GM19438 (cell line): ENCODE data around the gene MS4A2.
A peak's percentile ranks its signal among the peaks of the same experiment; 100 is the strongest.
"Not testable (repeated sequence)": the region's sequence is repeated elsewhere in the genome, so short reads cannot be mapped to it uniquely, and the experiment has no call there.

Source experiments
- ATAC-seq: cut with Tn5 transposase; IDR thresholded peaks from one replicate; pipeline ENCODE4 v1.9.1; 2021; ENCODE audit warnings: low read depth; ENCODE audit not compliant: unreplicated experiment

The MS4A2 gene

DNA sequence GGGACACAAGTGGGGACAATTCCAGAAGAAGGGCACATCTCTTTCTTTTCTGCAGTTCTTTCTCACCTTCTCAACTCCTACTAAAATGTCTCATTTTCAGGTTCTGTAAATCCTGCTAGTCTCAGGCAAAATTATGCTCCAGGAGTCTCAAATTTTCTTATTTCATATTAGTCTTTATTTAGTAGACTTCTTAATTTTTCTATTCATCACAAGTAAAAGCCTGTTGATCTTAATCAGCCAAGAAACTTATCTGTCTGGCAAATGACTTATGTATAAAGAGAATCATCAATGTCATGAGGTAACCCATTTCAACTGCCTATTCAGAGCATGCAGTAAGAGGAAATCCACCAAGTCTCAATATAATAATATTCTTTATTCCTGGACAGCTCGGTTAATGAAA is at the start of gene MS4A2:
Gene MS4A2, plus strand, starts transcription at position 301 of the 400 bp plus-strand sequence. CDS start 102 bp downstream, outside the sequence.
- no peak for ATAC-seq

DNA sequence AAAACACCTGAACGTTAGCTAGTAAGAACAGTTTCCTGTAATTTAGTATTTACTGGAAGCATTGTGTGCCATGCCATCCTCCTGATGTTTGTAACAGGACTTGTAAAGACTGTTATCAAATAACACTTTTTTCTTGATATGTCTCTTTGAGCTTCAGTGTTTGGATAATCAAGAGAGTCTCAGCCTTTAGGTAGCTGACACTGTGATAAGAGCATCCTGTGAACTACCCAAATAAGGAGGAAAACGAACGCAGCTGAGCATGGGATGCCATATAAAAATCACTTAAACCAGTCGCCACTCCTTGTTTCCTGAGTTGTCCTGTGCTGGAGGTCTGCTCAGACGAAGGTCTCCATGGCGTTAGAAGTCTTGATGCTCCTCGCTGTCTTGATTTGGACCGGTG is 48.4 kb upstream of the MS4A2 start, which contains the start of gene OOSP2:
Gene OOSP2, plus strand, starts transcription at position 301 of the 400 bp plus-strand sequence. Its CDS starts 51 bp downstream, at position 352.
- no peak for ATAC-seq

DNA sequence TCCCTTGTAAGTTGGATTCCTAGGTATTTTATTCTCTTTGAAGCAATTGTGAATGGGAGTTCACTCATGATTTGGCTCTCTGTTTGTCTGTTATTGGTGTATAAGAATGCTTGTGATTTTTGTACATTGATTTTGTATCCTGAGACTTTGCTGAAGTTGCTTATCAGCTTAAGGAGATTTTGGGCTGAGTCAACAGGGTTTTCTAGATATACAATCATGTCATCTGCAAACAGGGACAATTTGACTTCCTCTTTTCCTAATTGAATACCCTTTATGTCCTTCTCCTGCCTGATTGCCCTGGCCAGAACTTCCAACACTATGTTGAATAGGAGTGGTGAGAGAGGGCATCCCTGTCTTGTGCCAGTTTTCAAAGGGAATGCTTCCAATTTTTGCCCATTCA is 38.0 kb upstream of the MS4A2 start:
- not testable (repeated sequence) for ATAC-seq

DNA sequence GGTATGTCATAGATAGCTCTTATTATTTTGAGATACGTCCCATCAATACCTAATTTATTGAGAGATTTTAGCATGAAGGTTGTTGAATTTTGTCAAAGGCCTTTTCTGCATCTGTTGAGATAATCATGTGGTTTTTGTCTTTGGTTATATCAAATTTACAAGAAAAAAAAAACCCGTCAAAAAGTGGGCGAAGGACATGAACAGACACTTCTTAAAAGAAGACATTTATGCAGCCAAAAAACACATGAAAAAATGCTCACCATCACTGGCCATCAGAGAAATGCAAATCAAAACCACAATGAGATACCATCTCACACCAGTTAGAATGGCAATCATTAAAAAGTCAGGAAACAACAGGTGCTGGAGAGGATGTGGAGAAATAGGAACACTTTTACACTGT is 37.6 kb upstream of the MS4A2 start:
- not testable (repeated sequence) for ATAC-seq

DNA sequence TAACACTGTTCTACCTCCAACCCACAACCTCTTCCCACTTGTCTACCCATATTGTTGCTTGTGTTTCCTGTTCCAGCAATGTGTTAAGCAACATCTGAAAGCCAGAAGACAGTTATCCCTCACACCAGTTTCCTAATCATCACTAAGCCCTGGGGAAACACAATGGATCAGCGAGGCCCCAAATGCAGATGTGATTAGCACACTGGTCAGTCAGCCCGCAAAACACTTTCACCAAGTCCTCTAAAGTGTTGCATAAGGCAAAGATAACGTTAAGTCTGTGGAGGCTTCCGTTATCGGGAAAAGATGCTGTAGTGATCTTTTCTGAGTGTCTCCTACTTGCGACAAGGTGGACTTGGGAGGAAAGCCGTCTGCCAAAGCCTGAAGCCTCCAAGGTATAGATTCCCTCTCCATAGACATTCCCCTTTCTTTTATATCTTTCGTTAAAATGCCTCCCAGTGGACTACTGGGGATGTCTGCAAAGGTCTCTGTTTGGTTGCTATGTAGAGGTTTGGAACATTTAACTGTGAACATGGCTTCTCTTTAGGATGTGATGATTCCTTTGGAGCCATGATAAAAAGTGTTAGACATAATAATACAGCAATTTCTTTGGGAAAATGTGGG is 32.0 kb upstream of the MS4A2 start, which contains the start of gene MS4A3:
Gene MS4A3, plus strand, starts transcription at position 317 of the 621 bp plus-strand sequence. CDS start 4,496 bp downstream, outside the sequence.
- ATAC-seq, result no peak

DNA sequence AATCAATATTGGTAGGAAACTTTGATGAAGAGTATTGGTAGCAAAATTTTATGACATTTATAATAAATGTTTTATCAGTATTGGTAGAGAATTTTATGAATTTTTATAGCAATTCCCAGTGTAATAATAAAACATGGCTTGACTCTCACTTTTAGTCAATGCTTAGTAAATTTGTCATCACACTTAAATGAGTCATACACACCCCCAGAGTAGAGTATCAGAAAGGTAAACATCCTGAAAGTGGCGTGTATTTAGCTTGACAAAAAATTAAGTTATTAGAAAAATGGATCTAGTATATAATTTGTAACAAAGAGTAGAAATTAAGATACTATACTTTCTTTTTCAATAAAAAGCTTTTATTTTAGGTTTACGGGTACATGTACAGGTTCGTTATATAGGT is 29.4 kb upstream of the MS4A2 start:
- no peak for ATAC-seq

DNA sequence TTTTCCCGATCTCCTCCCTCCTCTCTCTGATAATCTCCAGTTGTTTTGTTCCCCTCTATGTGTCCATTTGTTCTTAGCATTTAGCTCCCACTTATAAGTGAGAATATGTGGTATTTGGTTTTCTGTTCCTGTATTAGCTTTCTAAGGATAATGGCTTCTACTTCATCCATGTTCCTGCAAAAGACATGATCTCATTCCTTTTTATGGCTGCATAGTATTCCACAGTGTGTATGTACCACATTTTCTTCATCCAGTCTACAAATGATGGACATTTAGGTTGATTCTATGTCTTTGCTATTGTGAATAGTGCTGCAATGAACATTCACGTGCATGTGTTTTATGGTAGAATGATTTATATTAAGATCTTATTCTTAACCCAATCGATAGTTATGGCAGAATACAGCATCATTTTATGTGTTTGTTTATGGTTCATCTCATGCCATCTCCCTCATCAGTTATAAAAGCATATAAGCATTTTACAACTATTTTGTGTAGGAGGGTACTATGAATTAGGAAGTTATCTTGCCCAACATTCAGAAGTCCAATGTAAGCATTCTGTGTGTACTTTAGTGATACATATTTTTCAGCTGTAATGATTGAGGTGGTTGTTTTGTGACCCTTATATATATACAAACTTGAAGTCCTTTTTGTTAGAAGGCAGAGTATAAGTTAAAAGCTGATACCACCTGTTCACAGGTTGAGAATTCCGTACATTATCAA is 28.8 kb upstream of the MS4A2 start:
- no peak for ATAC-seq

DNA sequence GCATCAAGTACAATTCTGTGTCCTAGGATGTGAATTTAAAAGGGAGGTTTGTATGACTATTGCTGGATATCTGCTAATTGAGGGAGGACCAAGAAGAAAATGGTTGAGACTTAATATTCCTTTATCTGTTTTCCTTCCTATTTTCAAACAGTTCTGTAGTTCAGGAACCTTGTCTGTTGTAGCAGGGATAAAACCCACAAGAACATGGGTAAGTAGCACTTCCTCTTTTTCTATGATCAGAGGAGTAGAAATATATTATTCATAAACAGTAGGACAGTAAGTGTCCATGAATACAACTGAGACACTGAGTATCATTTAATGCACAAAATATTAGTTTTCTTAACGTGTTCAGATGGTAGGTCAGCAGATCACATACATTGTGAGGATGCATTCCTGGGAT is 24.4 kb upstream of the MS4A2 start:
- ATAC-seq, result no peak

DNA sequence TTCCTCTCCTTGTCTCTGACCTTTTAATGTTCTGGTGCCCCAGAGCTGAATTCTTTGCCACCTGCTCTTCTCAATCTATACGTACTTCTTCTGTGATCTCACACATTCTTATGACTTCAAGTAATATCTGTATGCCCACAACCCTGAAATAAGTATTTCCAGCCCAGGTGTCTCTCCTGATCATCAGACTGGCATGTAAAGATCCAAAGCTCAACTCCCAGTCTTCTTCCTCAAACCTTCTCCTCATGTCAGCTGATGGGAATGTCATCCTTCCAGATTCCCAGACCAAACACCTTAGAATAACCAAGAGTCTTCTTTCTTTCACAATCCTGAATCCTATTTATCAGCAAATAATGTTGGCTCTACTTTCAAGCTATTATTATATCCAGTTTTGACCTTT is 22.7 kb upstream of the MS4A2 start:
- ATAC-seq, result no peak

DNA sequence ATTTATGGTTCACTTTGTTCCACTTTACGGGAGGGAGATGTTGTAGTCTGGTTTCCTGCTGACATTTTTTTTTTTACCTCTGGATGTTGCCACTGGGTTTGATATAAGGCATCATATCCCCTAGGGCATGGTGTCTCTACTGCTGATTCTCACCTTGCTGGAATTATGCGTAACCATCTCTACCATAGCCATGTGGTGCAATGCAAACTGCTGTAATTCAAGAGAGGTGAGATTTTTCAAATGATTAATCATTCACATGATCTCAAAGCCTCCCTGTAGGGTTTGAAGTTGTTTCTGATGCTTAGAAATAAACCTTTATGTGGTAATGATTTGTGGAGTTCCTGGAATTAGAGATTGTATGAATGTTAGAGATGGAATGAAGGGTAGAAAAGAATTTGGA is 19.0 kb upstream of the MS4A2 start:
- no peak for ATAC-seq

DNA sequence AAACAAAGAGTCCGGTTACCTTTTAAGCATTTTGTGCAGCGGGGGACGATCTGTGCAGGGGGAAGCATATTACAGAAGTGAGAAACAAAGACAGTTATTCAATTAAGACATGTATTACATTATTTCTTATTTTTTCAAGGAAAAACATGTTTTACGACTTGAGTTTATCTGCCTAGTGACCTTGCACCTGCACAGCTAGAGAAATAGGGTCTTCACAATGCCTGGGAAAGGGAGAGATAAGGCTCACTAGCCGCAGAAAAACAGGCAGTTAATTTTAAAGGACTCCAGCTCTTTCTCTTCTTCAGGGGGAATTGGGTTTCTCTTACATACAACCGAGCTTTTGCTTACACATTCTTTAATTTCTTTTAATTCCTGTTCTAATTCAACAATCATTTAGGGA is 16.8 kb upstream of the MS4A2 start:
- not testable (repeated sequence) for ATAC-seq

DNA sequence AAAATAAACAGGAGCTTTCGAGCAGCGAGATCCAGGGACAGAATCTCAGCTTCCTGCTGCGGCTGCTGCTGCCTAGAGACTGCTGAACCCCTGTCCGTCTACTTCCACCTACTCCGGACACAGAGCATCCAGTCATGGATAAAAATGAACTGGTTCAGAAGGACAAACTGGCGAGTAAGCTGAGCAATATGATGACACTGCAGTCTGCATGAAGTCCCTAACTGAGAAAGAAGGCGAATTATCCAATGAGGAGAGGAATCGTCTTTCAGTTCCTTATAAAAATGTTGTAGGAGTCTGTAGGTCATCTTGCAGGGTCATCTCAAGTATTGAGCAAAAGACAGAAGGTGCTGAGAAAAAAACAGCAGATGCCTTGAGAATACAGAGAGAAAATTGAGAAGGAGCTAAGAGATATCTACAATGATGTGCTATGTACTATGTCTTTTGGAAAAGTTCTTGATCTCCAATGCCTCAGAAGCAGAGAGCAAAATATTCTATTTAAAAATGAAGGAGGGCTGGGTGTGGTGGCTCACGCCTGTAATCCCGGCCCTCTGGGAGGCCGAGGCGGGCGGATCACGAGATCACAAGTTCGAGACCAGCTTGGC is 11.1 kb upstream of the MS4A2 start:
- ATAC-seq, result no peak

DNA sequence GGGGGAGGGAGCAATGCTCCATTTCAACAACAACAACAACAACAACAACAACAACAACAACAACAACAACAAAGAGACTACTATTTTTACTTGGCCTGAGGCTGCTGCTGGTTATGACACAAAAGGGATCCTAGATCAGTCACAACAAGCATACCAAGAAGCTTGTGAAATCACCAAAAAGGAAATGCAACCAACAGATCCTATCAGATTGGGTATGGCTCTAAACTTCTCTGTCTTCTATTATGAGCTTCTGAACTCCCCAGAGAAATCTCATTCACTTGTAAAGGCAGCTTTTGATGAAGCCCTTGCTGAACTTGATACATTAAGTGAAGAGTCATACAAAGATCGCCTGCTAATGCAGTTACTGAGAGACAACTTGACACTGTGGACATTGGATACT is 10.5 kb upstream of the MS4A2 start:
- no peak for ATAC-seq

DNA sequence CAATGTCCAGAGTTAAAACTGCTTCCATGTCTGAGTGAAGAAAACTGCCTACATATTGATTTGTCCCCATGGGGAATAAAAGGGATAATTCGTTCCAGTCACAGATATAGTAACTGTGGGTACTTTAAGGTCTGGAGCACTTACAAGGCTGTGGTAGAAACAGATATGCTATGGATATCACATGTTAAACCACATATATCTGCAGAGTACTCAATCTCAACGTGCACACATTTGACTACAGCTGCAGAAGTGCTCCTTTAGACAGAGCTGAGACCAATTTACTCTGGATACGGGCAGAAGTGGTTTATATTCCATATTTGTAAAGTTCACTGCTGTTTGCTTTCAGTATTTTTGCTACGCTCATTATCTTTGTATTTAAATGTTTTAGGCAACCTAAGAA is 9.7 kb upstream of the MS4A2 start:
- ATAC-seq, result no peak

DNA sequence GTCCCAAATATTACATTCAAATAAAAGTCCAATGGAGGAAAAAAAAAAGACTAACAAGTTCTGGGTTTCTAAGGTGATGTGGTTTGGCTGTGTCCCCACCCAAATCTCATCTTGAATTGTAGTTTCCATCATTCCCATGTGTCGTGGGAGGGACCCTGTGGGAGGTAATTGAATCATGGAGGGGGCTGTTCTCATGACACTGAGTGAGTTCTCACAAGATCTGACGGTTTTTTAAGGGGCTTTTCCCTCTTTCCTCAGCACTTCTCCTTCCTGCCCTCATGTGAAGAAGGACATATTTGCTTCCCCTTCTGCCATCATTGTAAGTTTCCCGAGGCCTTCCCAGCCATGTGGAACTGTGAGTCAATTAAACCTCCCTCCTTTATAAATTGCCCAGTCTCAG is 7.9 kb upstream of the MS4A2 start:
- no peak for ATAC-seq

DNA sequence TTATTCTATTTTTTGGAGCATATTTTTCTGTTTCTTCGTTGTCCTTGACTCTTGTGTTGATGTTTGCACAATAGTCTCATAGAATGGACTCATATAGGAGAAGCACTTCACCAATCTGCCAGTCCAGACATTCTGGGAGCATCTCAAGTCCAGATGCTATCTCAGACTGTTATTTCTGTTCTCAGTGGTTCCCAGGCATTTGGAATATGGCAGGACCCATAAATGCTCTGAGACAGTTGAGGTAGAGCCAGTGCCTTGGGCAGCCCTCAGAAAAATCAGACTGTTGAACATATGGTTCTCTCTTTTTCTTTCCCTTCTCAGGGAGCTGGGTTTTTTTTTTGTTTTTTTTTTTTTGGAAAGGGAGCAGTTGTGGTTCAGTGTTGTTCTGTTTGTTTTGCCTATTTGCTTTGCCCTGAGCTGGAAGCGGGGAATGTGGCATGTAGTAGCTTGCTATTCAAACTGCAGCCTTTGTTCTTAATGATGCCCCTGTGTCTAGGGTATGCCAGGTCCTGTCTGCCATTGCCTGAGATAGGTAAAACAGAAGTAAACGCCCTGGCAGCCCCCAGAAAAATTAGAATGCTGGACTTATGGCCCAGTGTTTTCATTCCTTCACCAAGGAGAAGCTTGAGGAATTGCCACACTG is 3.7 kb upstream of the MS4A2 start:
- no peak for ATAC-seq

DNA sequence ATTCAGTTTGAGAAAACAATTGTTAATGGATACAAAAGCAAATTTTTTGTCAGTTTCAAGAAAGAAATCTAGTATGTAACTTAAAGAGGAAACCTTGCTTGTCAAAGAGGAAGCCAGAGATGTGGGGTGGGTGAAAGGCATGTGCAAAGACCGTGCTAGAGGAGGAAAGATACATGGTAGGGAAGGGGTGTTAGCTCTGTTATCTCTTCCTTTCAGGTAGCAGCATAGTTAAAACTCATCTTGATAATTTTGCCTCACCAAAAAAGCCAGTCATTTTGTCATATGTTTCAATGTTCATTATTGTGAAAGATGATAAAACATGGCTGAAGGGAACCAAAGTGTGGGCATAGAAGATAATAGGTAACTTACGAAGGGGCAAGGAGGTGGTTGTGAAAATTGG is 2.6 kb upstream of the MS4A2 start:
- ATAC-seq, result no peak

DNA sequence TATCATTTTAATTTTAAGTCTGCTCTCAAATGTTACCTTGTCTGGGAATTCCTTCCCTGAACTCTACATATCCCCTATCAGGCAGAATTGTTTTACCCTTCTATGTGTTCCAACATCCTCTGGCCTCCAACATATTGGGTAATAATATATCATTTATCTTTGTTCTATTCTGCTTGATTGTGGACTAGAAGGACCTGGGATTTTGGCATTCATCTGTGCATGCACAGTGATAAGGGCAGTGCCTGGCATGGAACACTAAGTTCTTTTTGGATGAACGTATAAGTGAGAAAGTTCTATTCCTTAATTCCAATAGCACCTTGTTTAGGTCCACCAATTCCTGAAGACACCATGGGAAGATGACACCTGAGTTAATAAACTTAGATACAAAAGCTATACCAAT is 1.2 kb upstream of the MS4A2 start:
- no peak for ATAC-seq

DNA sequence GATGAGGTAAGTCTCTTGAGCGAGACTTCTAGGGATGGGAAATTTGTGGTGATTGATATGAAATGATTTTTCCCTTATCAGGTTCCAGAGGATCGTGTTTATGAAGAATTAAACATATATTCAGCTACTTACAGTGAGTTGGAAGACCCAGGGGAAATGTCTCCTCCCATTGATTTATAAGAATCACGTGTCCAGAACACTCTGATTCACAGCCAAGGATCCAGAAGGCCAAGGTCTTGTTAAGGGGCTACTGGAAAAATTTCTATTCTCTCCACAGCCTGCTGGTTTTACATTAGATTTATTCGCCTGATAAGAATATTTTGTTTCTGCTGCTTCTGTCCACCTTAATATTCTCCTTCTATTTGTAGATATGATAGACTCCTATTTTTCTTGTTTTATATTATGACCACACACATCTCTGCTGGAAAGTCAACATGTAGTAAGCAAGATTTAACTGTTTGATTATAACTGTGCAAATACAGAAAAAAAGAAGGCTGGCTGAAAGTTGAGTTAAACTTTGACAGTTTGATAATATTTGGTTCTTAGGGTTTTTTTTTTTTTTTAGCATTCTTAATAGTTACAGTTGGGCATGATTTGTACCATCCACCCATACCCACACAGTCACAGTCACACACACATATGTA is 7.1 kb downstream of the MS4A2 start:
- no peak for ATAC-seq

DNA sequence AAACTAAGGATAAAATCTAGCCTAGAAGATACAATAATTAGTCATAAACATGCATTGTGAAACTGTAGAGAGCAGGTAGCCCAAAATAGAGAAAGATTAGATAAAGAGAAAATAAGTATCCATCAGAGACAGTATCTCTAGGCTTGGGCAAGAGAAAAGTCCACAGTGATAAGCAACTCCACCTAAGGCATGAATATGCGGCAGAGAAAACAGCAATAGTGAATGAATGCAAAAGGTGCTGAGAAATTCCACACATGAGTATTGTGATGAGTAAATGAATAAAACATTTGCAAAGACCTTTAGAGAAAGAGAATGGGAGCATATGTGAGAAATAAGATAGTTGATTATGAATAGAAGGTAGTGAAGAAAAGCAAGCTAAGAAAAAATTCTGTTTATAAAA is 8.7 kb downstream of the MS4A2 start:
- ATAC-seq, result no peak

DNA sequence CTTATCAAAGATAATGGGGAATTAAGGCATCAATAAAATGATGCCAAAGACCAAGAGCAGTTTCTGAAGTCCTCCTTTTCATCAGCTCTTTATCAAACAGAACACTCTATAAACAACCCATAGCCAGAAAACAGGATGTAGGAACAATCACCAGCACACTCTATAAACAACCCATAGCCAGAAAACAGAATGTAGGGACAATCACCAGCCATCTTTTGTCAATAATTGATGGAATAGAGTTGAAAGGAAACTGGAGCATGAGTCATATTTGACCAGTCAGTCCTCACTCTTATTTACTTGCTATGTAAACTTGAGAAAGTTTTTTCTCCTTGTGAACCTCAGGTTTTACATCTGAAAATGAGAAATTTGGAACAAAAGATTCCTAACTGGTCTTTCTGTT is 10.0 kb downstream of the MS4A2 start:
- peak; percentile 92 for ATAC-seq
